ENCODE results near the gene HEATR5A. TPM values are rescaled to one million over a fixed set of nuclear protein-coding genes. Genes with fewer than 3 reads are reported as not detected.

HEATR5A gene
- total and polyA plus RNA-seq, 9 of the 15 experiments (the other 6 are each of a cell fraction or from before 2014, with no cell fraction given): 8.0 to 50.9 (median 23.0) TPM

DNA sequence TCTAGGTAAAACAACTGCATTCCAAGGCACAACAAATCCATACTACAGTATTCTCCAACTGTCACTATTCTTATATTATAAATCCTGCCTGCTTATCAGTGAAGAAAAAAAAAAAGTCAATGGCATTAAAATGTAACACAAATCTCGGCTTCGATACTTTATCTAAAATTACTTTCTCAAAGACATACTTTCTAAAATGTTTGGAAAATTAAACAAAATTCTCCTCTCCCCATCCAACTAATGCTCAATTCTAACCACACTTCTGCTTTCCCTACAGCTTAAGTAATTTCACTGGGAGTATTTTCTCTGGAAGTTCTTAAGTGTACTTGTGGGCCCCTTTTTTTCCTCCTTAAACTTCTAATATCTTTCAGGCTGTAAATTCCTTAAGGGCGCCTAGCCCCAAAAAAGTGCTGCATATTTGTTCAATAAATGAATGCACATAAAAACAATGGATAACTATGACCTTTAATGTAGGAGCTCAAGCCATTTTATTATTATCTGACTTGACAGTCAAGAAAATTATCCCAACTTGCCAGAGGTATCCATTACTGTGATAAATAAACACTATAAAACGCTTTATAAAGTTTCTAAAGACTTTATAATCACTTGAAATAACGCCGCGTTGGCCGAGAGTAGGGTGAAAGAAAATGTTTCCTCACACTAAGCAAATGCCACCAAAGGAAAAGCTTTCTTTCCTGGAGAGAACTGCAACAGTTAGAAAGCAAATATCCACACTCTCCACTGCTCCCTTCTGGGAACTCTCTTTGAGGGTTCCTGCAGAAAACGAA, 977 bp downstream of the HEATR5A start:
- intact Hi-C loops (cut with micrococcal nuclease) (no loop called here), in situ Hi-C loops (cut with MboI) (no loop called here)
- Histone ChIP-seq H3K36me3 (ENCODE audit: control insufficient read depth, insufficient read depth, low read length) (peaks cover 2% of the 10 kb centered on the region; the same call in 1 of the 3 replicates), H3K4me1 (replicated peaks in 1 of 2; ENCODE audit: control insufficient read depth in 2 of 2, insufficient read depth in 2 of 2, low read length in 2 of 2) (peaks cover 6 to 8% of the 10 kb centered on the region in 2 experiments; a peak in 3 of 5 replicates), H3K9me1 (ENCODE audit: control insufficient read depth, insufficient read depth, low read length) (no peaks in the 10 kb centered on the region), H3K9me3 (replicated peaks; ENCODE audit: control insufficient read depth, insufficient read depth, low read depth, low read length) (no peaks in the 10 kb centered on the region), H3K79me2 (ENCODE audit: control insufficient read depth, insufficient read depth, low read length) (peaks cover 40% of the 10 kb centered on the region), H2AFZ (ENCODE audit: low read depth, low read length) (peak overlapping the region; percentile 91), H3K27ac (ENCODE audit: extremely low read depth, low read depth, low read length) (peak overlapping the region; percentile 83), H4K20me1 (replicated peaks; ENCODE audit: control insufficient read depth, insufficient read depth, low read length) (no peaks in the 10 kb centered on the region), H3K9ac (ENCODE audit: insufficient read depth in 1 of 2, low read depth in 2 of 2, low read length in 2 of 2) (peak overlapping the region; percentile 96 to 98), H3K4me2 (ENCODE audit: insufficient read depth, low read length) (peak overlapping the region; percentile 91), H3K4me3 (peak overlapping the region; percentile 98), H3K27me3 (ENCODE audit: control insufficient read depth in 2 of 2, insufficient read depth in 2 of 2, low read length in 2 of 2) (no peaks in the 10 kb centered on the region)
- CTCF ChIA-PET (ENCODE audit: low intra/inter-chr PET ratio): interaction anchor here (0.5 kb wide), 1 partner anchor 240 kb away, joined by 3 read pairs; no protein-coding TSS in a partner anchor
- POLR2A ChIA-PET: interaction anchor here (0.6 to 2.3 kb wide), 14 partner anchors 13 to 1165 kb away, joined by 3 to 10 read pairs (median 3); partner anchors contain the start of genes DTD2 and HECTD1
- no peak for TF ChIP-seq ZNF197 (CRISPR knock-in tag; IDR thresholded peaks at IDR 0.05; ENCODE audit: low read depth)
- no peak; a peak in 1 of 4 replicates for TF ChIP-seq SIN3A (IDR thresholded peaks at IDR 0.05; ENCODE audit: borderline replicate concordance in 2 of 2, control insufficient read depth in 1 of 2, low read depth in 2 of 2, low read length in 2 of 2)
- TF ChIP-seq, protein P1, sequence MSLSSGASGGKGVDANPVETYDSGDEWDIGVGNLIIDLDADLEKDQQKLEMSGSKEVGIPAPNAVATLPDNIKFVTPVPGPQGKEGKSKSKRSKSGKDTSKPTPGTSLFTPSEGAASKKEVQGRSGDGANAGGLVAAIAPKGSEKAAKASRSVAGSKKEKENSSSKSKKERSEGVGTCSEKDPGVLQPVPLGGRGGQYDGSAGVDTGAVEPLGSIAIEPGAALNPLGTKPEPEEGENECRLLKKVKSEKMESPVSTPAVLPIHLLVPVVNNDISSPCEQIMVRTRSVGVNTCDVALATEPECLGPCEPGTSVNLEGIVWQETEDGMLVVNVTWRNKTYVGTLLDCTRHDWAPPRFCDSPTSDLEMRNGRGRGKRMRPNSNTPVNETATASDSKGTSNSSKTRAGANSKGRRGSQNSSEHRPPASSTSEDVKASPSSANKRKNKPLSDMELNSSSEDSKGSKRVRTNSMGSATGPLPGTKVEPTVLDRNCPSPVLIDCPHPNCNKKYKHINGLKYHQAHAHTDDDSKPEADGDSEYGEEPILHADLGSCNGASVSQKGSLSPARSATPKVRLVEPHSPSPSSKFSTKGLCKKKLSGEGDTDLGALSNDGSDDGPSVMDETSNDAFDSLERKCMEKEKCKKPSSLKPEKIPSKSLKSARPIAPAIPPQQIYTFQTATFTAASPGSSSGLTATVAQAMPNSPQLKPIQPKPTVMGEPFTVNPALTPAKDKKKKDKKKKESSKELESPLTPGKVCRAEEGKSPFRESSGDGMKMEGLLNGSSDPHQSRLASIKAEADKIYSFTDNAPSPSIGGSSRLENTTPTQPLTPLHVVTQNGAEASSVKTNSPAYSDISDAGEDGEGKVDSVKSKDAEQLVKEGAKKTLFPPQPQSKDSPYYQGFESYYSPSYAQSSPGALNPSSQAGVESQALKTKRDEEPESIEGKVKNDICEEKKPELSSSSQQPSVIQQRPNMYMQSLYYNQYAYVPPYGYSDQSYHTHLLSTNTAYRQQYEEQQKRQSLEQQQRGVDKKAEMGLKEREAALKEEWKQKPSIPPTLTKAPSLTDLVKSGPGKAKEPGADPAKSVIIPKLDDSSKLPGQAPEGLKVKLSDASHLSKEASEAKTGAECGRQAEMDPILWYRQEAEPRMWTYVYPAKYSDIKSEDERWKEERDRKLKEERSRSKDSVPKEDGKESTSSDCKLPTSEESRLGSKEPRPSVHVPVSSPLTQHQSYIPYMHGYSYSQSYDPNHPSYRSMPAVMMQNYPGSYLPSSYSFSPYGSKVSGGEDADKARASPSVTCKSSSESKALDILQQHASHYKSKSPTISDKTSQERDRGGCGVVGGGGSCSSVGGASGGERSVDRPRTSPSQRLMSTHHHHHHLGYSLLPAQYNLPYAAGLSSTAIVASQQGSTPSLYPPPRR (CRISPR knock-in tag; IDR thresholded peaks at IDR 0.05; ENCODE audit: borderline replicate concordance): no peak
- no peak for TF ChIP-seq EGR1 (conservative IDR thresholded peaks at IDR 0.05)
- TF ChIP-seq YY1 (IDR thresholded peaks at IDR 0.05; ENCODE audit: borderline replicate concordance in 1 of 3, control insufficient read depth in 1 of 3, extremely low read depth in 1 of 3, insufficient read depth in 3 of 3, insufficient read length in 1 of 3, insufficient replicate concordance in 2 of 3, low read depth in 1 of 3, low read length in 2 of 3): no peak
- TF ChIP-seq SPI1 (IDR thresholded peaks at IDR 0.05; ENCODE audit: borderline replicate concordance, low read depth, low read length): 0 out of 2 replicates have a peak, but pooled peaks have one; percentile 16
- no peak for TF ChIP-seq BRCA1 (IDR thresholded peaks at IDR 0.05)
- TF ChIP-seq BRCA1 (CRISPR knock-in tag; IDR thresholded peaks at IDR 0.05): no peak
- FAIRE-seq (no peak), ATAC-seq (no peak), DNase-seq (ENCODE audit: extremely low read depth in 1 of 4, low spot score in 3 of 4) (no peak)
- WGBS (ENCODE audit: insufficient coverage, low coverage, missing lambda C conversion rate): 2% methylated on average over 8 of the region's 9 CpGs
- BruUV-seq (replicated peaks): TSS peak; percentile 58
